GM12878 (cell line): ENCODE results near the gene NACC1. TPM values are rescaled to one million over a fixed set of nuclear protein-coding genes. Genes with fewer than 3 reads are reported as not detected.

ENCODE experiments used
- ATAC-seq: fragments of 200-7000 bp; cut with Tn5 transposase; 3 replicates; pipeline ENCODE4 v1.9.1; 2020; ENCODE audit warnings: mild to moderate bottlenecking, moderate library complexity
- BruUV-seq: library from RNA; stranded (reverse); fragments of 400-500 nt; replicated peaks from 2 replicates; lab custom pipeline; 2021; lab: Mats Ljungman, UMichigan
- CTCF ChIA-PET: fragments of 300-600 bp; sonication (Branson Sonifier 250); formaldehyde crosslinking; extraction: SDS; loops from one replicate; lab custom pipeline; 2021; ENCODE audit warnings: inconsistent platforms; lab: Yijun Ruan, JAX
- POLR2A ChIA-PET: fragments of 350-600 bp; formaldehyde crosslinking; extraction: SDS; loops from one replicate; lab custom pipeline; 2021; ENCODE audit warnings: inconsistent platforms; lab: Charles Lee
- RAD21 ChIA-PET: fragments of 300-600 bp; sonication (Branson Sonifier 250); formaldehyde crosslinking; loops from one replicate; lab custom pipeline; 2023; ENCODE audit warnings: antibody characterized with exemption; ENCODE audit not compliant: unreplicated experiment; lab: Charles Lee
- SMC1A ChIA-PET: fragments of 300-600 bp; sonication (Branson Sonifier 250); formaldehyde crosslinking; loops from one replicate; lab custom pipeline; 2023; ENCODE audit not compliant: unreplicated experiment, uncharacterized antibody; lab: Charles Lee
- DNase-seq: peaks from one replicate; pipeline ENCODE4 v3.0.0-alpha.2; 2011; ENCODE audit warnings: low read depth, low spot score
- FAIRE-seq: peaks from 3 replicates; lab custom pipeline; 2011; peaks lifted over from hg19 to GRCh38; lab: Jason Lieb, UNC
- H2AFZ ChIP-seq: 2 replicates; pipeline ENCODE4 v1.6.0; 2011; ENCODE audit warnings: low read depth, low read length, control low read depth; ENCODE audit not compliant: control insufficient read depth
- H3K27ac ChIP-seq: 2 replicates; pipeline ENCODE4 v1.5.1; 2011; ENCODE audit warnings: control low read depth; ENCODE audit not compliant: control insufficient read depth, insufficient read depth
- H3K27me3 ChIP-seq, 2 experiments: replicated peaks in 1 of 2; 2 replicates each; pipeline versions ENCODE4 v1.6.0 to v1.6.1; 2011; ENCODE audit warnings: low read length in 1 of 2; ENCODE audit not compliant: control insufficient read depth in 2 of 2, insufficient read depth in 2 of 2
- H3K36me3 ChIP-seq, 2 experiments: 2 replicates each; pipeline ENCODE4 v1.5.1; 2011; ENCODE audit warnings: low read length in 1 of 2; ENCODE audit not compliant: control insufficient read depth in 2 of 2, insufficient read depth in 2 of 2
- H3K4me1 ChIP-seq: 2 replicates; pipeline ENCODE4 v1.6.1; 2011; ENCODE audit warnings: mild to moderate bottlenecking, low read length, moderate library complexity, mixed read lengths; ENCODE audit not compliant: control insufficient read depth, insufficient read depth
- H3K4me2 ChIP-seq: 2 replicates; pipeline ENCODE4 v1.6.0; 2011; ENCODE audit warnings: control low read depth; ENCODE audit not compliant: control insufficient read depth, insufficient read depth
- H3K4me3 ChIP-seq: fragments of 200-600 bp; sonication (generic); 2 replicates; pipeline ENCODE4 v1.5.1; 2016
- H3K79me2 ChIP-seq: 2 replicates; pipeline ENCODE4 v1.6.0; 2011; ENCODE audit warnings: low read length; ENCODE audit not compliant: control insufficient read depth, insufficient read depth
- H3K9ac ChIP-seq: 2 replicates; pipeline ENCODE4 v1.8.0; 2011; ENCODE audit warnings: low read length, control low read depth, mixed read lengths; ENCODE audit not compliant: control insufficient read depth, insufficient read depth
- H3K9me3 ChIP-seq: replicated peaks from 3 replicates; pipeline ENCODE4 v1.5.1; 2011; ENCODE audit warnings: mild to moderate bottlenecking, low read length; ENCODE audit not compliant: control insufficient read depth, insufficient read depth
- H4K20me1 ChIP-seq: 2 replicates; pipeline ENCODE4 v1.6.0; 2011; ENCODE audit not compliant: control insufficient read depth, insufficient read depth
- ATF3 ChIP-seq: IDR thresholded peaks from 2 replicates; pipeline ENCODE4 v1.6.1; 2011; ENCODE audit warnings: low read depth, mild to moderate bottlenecking, low read length, moderate library complexity, borderline replicate concordance; ENCODE audit errors: extremely low read depth
- BRCA1 ChIP-seq: IDR thresholded peaks from 2 replicates; pipeline ENCODE4 v1.6.1; 2011; ENCODE audit warnings: low read depth, low read length, improper control_type of control experiment
- CHD2 ChIP-seq: IDR thresholded peaks from 2 replicates; pipeline ENCODE4 v1.6.1; 2011; ENCODE audit warnings: low read depth, low read length, improper control_type of control experiment, borderline replicate concordance
- CREM ChIP-seq: IDR thresholded peaks from 2 replicates; pipeline ENCODE4 v1.6.1; 2014; ENCODE audit warnings: antibody characterized with exemption, low read depth
- NR2F1 ChIP-seq: fragments of 450-650 bp; conservative IDR thresholded peaks from 2 replicates; pipeline ENCODE4 v1.6.1; 2017; ENCODE audit warnings: mild to moderate bottlenecking
- RCOR1 ChIP-seq: conservative IDR thresholded peaks from 2 replicates; pipeline ENCODE4 v1.6.1; 2012; ENCODE audit warnings: low read depth, low read length, improper control_type of control experiment
- WRNIP1 ChIP-seq: IDR thresholded peaks from 2 replicates; pipeline ENCODE4 v1.6.1; 2011; ENCODE audit warnings: low read depth, low read length, improper control_type of control experiment, borderline replicate concordance
- ZBED1 ChIP-seq: IDR thresholded peaks from 2 replicates; pipeline ENCODE4 v1.6.1; 2016; ENCODE audit warnings: borderline replicate concordance
- ZNF24 ChIP-seq: fragments of 450-650 bp; IDR thresholded peaks from 2 replicates; pipeline ENCODE4 v1.6.1; 2017; ENCODE audit warnings: antibody characterized with exemption, mild to moderate bottlenecking
- WGBS: methylation state at CpG from one replicate; pipeline ENCODE4 v1.1.6; 2016; ENCODE audit warnings: low lambda C conversion rate; ENCODE audit not compliant: insufficient replicate concordance, insufficient coverage; ENCODE audit errors: missing lambda C conversion rate; 5-methylcytosine and 5-hydroxymethylcytosine counted together
- in situ Hi-C: fragments of 300-500 bp; cut with MboI; formaldehyde crosslinking; loops from 9 replicates; pipeline ENCODE4 v1.14.3; 2018; ENCODE audit warnings: mixed read lengths
- intact Hi-C: fragments of 100-400 bp; cut with micrococcal nuclease; formaldehyde crosslinking; loops from one replicate; pipeline ENCODE4 v1.14.2; 2022; ENCODE audit not compliant: unreplicated experiment
- polyA plus RNA-seq, 11 experiments: library from polyadenylated mRNA; depleted of rRNA in 4 of 11; unstranded in 6 of 11; stranded (reverse) in 5 of 11; fragments of >200 nt; fragmentation: Nextera tagmentation in 4 of 11; fragmentation: Illumina TruSeq in 1 of 11; extraction: Ambion mirVana in 4 of 11; extraction: Trizol in 1 of 11; gene quantifications; 1 replicate in 1 of 11; 2 replicates in 10 of 11; pipeline versions ENCODE4 v1.2.1 to v1.2.3, GENCODE V29; 2011 to 2016; ENCODE audit warnings: inconsistent platforms in 2 of 11, missing spikeins in 2 of 11, low read depth in 1 of 11
- total RNA-seq, 4 experiments: library from RNA; depleted of rRNA in 3 of 4; stranded (reverse); fragments of >200 nt in 3 of 4; fragmentation: Illumina TruSeq in 1 of 4; extraction: Trizol in 1 of 4; gene quantifications; 2 replicates each; pipeline versions ENCODE4 v1.2.1 to v1.2.3, GENCODE V29; 2013 to 2021

The NACC1 gene
- total and polyA plus RNA-seq, 10 of the 15 experiments (the other 5 are each of a cell fraction or from before 2014, with no cell fraction given): 0.18 to 120 (median 19.2) TPM

DNA sequence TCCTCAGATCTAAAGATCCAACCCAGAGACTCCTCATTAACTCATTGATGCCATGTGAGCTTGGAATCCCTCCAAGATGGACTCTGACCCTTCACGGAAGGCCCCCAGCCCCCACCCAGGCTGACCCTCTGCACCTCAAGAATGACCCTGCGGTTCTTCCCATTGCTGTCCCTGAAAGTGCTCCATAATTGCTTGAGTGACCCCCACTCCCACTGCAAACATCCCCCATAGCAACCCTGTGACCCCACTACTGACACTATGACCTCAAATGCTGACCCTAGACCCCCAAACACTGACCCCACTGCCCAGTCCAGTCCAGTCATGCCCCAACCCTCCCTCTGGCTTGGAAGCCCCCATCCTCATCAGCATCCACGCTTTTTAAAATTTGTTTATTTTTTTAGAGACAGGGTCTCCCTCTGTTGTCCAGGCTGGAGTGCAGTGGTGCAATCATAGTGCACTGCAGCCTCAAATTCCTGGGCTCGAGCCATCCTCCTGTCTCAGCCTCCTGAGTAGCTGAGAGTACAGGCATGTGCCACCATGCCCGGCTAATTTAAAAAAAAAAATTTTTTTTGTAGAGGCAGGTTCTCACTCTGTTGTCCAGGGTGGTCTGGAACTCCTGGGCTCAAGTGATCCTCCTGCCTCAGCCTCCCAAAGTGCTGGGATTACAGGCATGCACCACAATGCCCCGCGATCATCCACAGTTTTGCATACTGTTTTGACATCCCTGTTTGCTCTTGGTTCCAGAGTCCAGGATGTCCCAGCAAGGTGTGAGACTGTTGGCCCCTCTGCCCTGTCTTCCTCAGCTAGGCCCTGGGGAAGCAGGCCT, 16.3 kb upstream of the NACC1 start:
- DNase-seq (no peak), FAIRE-seq (no peak), ATAC-seq (no peak)
- BruUV-seq: no TSS peak
- H3K79me2 ChIP-seq: peaks cover 5% of the 10 kb centered on the region; the same call in 1 of the 2 replicates
- CTCF ChIA-PET: interaction anchor here (0.6 to 3.0 kb wide), 12 partner anchors 16 to 225 kb away, joined by 3 to 13 read pairs (median 3); partner anchors contain the start of gene NACC1
- SMC1A ChIA-PET: no interaction called here
- peak overlapping the region; percentile 90 for H3K27ac ChIP-seq
- no peak for TF ChIP-seq ZBED1
- TF ChIP-seq WRNIP1: no peak
- peak; percentile 37 for TF ChIP-seq NR2F1
- no peaks in the 10 kb centered on the region; the same call in 2 of the 3 replicates for H3K9me3 ChIP-seq
- no peaks in the 10 kb centered on the region for H4K20me1 ChIP-seq
- peak overlapping the region; percentile 57 for H3K4me3 ChIP-seq
- peaks cover 50% of the 10 kb centered on the region for H3K4me1 ChIP-seq
- H2AFZ ChIP-seq: peak overlapping the region; percentile 56; the same call in 1 of the 2 replicates
- no peaks in the 10 kb centered on the region; a peak in 1 of 4 replicates for H3K36me3 ChIP-seq
- intact Hi-C loops (loop anchor here (5.0 kb wide), 2 partner anchors 50 to 160 kb away; partner anchors contain the start of genes IER2 and STX10), in situ Hi-C loops (no loop called here)
- H3K9ac ChIP-seq: peak overlapping the region; percentile 59
- RAD21 ChIA-PET: no interaction called here
- POLR2A ChIA-PET: interaction anchor here (0.6 to 1.4 kb wide), 5 partner anchors 16 to 146 kb away, joined by 3 to 6 read pairs (median 3); partner anchors contain the start of gene NACC1
- peaks cover 2% of the 10 kb centered on the region in 2 experiments for H3K27me3 ChIP-seq
- 28% methylated on average over 7 of the region's 7 CpGs for WGBS
- H3K4me2 ChIP-seq: peak overlapping the region; percentile 99

DNA sequence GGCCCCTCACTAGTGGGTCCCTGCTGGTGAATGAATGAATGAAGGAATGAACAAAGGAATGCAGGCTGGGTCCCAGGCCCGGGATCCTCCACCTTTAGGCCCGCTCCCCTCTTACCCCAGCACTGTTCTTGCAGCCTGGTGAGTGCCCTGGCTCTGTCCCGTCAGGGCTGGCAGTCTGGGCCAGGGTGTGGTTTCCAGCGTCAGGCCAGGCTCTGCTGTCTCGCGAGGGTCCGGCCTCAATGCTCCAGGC, 15.7 kb upstream of the NACC1 start:
- in situ Hi-C loops: no loop called here
- H3K4me2 ChIP-seq: peak overlapping the region; percentile 99
- FAIRE-seq (no peak), DNase-seq (no peak), ATAC-seq (peak; percentile 24)
- ChIA-PET RAD21 (no interaction called here), POLR2A (interaction anchor here (1.0 kb wide), 1 partner anchor 50 kb away, joined by 3 read pairs; no protein-coding TSS in a partner anchor), SMC1A (no interaction called here), CTCF (interaction anchor here (0.6 to 1.6 kb wide), 2 partner anchors 85 to 159 kb away, joined by 3 to 6 read pairs; no protein-coding TSS in a partner anchor)
- H3K9me3 ChIP-seq: no peaks in the 10 kb centered on the region; the same call in 2 of the 3 replicates
- H2AFZ ChIP-seq: peak overlapping the region; percentile 56; the same call in 1 of the 2 replicates
- peaks cover 50% of the 10 kb centered on the region for H3K4me1 ChIP-seq
- no peaks in the 10 kb centered on the region for H4K20me1 ChIP-seq
- WGBS: 3% methylated on average over 7 of the region's 7 CpGs
- BruUV-seq: no TSS peak
- H3K36me3 ChIP-seq: peaks cover 0 to 1% of the 10 kb centered on the region in 2 experiments; a peak in 1 of 4 replicates
- peaks cover 5% of the 10 kb centered on the region; the same call in 1 of the 2 replicates for H3K79me2 ChIP-seq
- TF ChIP-seq CREM (no peak), ZNF24 (peak; percentile 90), CHD2 (0 out of 2 replicates have a peak, but pooled peaks have one; percentile 55), ATF3 (no peak), RCOR1 (no peak), BRCA1 (peak; percentile 38; the same call in 1 of the 2 replicates)
- peak overlapping the region; percentile 59 for H3K9ac ChIP-seq
- H3K4me3 ChIP-seq: peak overlapping the region; percentile 57; the same call in 1 of the 2 replicates
- peak overlapping the region; percentile 90 for H3K27ac ChIP-seq
- intact Hi-C loops: loop anchor here (5.0 kb wide), 2 partner anchors 50 to 160 kb away; partner anchors contain the start of genes IER2 and STX10
- H3K27me3 ChIP-seq: peaks cover 2% of the 10 kb centered on the region in 2 experiments
